Thoracic aorta endothelial cell (primary cell): Measurements from ENCODE around the gene PGAP3. TPM values are rescaled to one million over a fixed set of nuclear protein-coding genes. Genes with fewer than 3 reads are reported as not detected.

Source experiments
- small RNA-seq: library from RNA; depleted of rRNA; stranded (forward); fragments of <200 nt; gene quantifications from one replicate; pipeline ENCODE3, GENCODE V24; 2012
- total RNA-seq: library from RNA; depleted of rRNA; stranded (reverse); fragments of >200 nt; gene quantifications from 2 replicates; pipeline ENCODE4 v1.2.3, GENCODE V29; 2012

The PGAP3 gene
- 1.4 and 2.7 TPM in 2 replicates for total RNA-seq

GRCh38 chr17:39687546-39688474 lies at the start of gene PGAP3:
Gene PGAP3, minus strand, starts transcription at chr17:39688057. Its CDS starts 43 bp downstream, at chr17:39688014.

GRCh38 chr17:39730095-39730921 lies 42.5 kb upstream of the PGAP3 start, which contains the start of gene MIEN1:
Gene MIEN1, minus strand, starts transcription at chr17:39730532. Its CDS starts 37 bp downstream, at chr17:39730495.

GRCh38 chr17:39699818-39700147 lies 11.9 kb upstream of the PGAP3 start, which contains the start of gene ERBB2:
Gene ERBB2, plus strand, starts transcription at chr17:39700064. Its CDS starts 175 bp downstream, at chr17:39700239.

GRCh38 chr17:39667945-39668924 lies 19.6 kb downstream of the PGAP3 start, which contains the start of gene PNMT:
Gene PNMT, plus strand, starts transcription at chr17:39668453. Its CDS starts 23 bp downstream, at chr17:39668476.

GRCh38 chr17:39664581-39665561 lies 23.0 kb downstream of the PGAP3 start, which contains the start of gene TCAP:
Gene TCAP, plus strand, starts transcription at chr17:39665349. Its CDS starts 11 bp downstream, at chr17:39665360.

GRCh38 chr17:39636927-39637736 lies 50.7 kb downstream of the PGAP3 start, which contains the start of gene STARD3:
Gene STARD3, plus strand, starts transcription at chr17:39637144. Its CDS starts 16,388 bp downstream, at chr17:39653532.

GRCh38 chr17:39626171-39627046 lies 61.4 kb downstream of the PGAP3 start, which contains the start of gene PPP1R1B:
Gene PPP1R1B, plus strand, starts transcription at chr17:39626952. Its CDS starts 441 bp downstream, at chr17:39627393.

Small RNAs within 50 kb of the gene (small RNA-seq; reads per million reads assigned to genes)
- gene MIR4728: not detected

Other genes with a start within 250 kb of the PGAP3 start
- gene MED1, start 236.8 kb downstream of the PGAP3 start, total RNA-seq: 38.2 and 45.9 TPM in 2 replicates
- gene CDK12, start 226.6 kb downstream of the PGAP3 start, total RNA-seq: 49.2 and 53.6 TPM in 2 replicates
- gene NEUROD2, start 80.1 kb downstream of the PGAP3 start, total RNA-seq: not detected in 2 replicates
- not detected in 2 replicates for gene PPP1R1B, start 61.1 kb downstream of the PGAP3 start, total RNA-seq
- gene STARD3, start 50.9 kb downstream of the PGAP3 start, total RNA-seq: 21.8 and 22.6 TPM in 2 replicates
- 0.13 and 0.36 TPM in 2 replicates for gene TCAP, start 22.7 kb downstream of the PGAP3 start, total RNA-seq
- not detected in 2 replicates for gene PNMT, start 19.6 kb downstream of the PGAP3 start, total RNA-seq
- 17.3 and 28.9 TPM in 2 replicates for gene ERBB2, start 12.0 kb upstream of the PGAP3 start, total RNA-seq
- 25.5 and 26.9 TPM in 2 replicates for gene MIEN1, start 42.5 kb upstream of the PGAP3 start, total RNA-seq
- 0.07 TPM in 1 of 2 replicates, not detected in the other for gene GRB7, start 49.9 kb upstream of the PGAP3 start, total RNA-seq
- not detected in 2 replicates for gene IKZF3, start 176.3 kb upstream of the PGAP3 start, total RNA-seq
- not detected in 2 replicates for gene ZPBP2, start 180.1 kb upstream of the PGAP3 start, total RNA-seq
- gene GSDMB, start 230.6 kb upstream of the PGAP3 start, total RNA-seq: 3.9 and 4.0 TPM in 2 replicates
- gene ORMDL3, start 239.5 kb upstream of the PGAP3 start, total RNA-seq: 14.9 and 19.3 TPM in 2 replicates
- gene LRRC3C, start 239.7 kb upstream of the PGAP3 start, total RNA-seq: not detected in 2 replicates